HG03103 (cell line): ENCODE results near the gene ATP11A.

Source experiments
- ATAC-seq: cut with Tn5 transposase; IDR thresholded peaks from one replicate; pipeline ENCODE4 v1.9.1; 2021; ENCODE audit warnings: low read depth; ENCODE audit not compliant: unreplicated experiment

The ATP11A gene

GRCh38 chr13:112809332-112810315 is 119.8 kb downstream of the ATP11A start:
- no peak for ATAC-seq

- no peak for ATAC-seq
Observed at GRCh38 chr13:112810608-112811007, 120.8 kb downstream of the ATP11A start.

- ATAC-seq: no peak
Observed at GRCh38 chr13:112812306-112813055, 122.6 kb downstream of the ATP11A start.

GRCh38 chr13:112813552-112813951 is 123.7 kb downstream of the ATP11A start:
- ATAC-seq: no peak

- no peak for ATAC-seq
Observed at GRCh38 chr13:112814905-112815585, 125.2 kb downstream of the ATP11A start.

GRCh38 chr13:112815871-112816270 is 126.0 kb downstream of the ATP11A start:
- no peak for ATAC-seq

GRCh38 chr13:112818040-112818697 is 128.3 kb downstream of the ATP11A start:
- ATAC-seq: no peak

- ATAC-seq: no peak
Observed at GRCh38 chr13:112818698-112819045, 128.8 kb downstream of the ATP11A start.

GRCh38 chr13:112819111-112819510 is 129.3 kb downstream of the ATP11A start:
- ATAC-seq: no peak

- no peak for ATAC-seq
Observed at GRCh38 chr13:112819816-112820215, 130.0 kb downstream of the ATP11A start.

GRCh38 chr13:112820318-112820717 is 130.5 kb downstream of the ATP11A start:
- no peak for ATAC-seq

- no peak for ATAC-seq
Observed at GRCh38 chr13:112821340-112822055, 131.7 kb downstream of the ATP11A start.

- no peak for ATAC-seq
Observed at GRCh38 chr13:112822851-112823250, 133.0 kb downstream of the ATP11A start.

GRCh38 chr13:112824429-112824828 is 134.6 kb downstream of the ATP11A start:
- ATAC-seq: no peak

- no peak for ATAC-seq
Observed at GRCh38 chr13:112825071-112825470, 135.2 kb downstream of the ATP11A start.

- ATAC-seq: no peak
Observed at GRCh38 chr13:112825875-112826274, 136.0 kb downstream of the ATP11A start.

- no peak for ATAC-seq
Observed at GRCh38 chr13:112826565-112826964, 136.7 kb downstream of the ATP11A start.

- no peak for ATAC-seq
Observed at GRCh38 chr13:112828082-112828699, 138.4 kb downstream of the ATP11A start.

GRCh38 chr13:112828756-112829155 is 138.9 kb downstream of the ATP11A start:
- no peak for ATAC-seq
